ENCODE results near the gene RPS13. TPM values are rescaled to one million over a fixed set of nuclear protein-coding genes. Genes with fewer than 3 reads are reported as not detected.
A peak's percentile ranks its signal among the peaks of the same experiment; 100 is the strongest.
"Not testable (repeated sequence)": the region's sequence is repeated elsewhere in the genome, so short reads cannot be mapped to it uniquely, and the experiment has no call there.

The RPS13 gene
- total RNA-seq, 3 donors from 2014 or later = 1,829 to 3,143 (median 2,184) TPM

- TF ChIP-seq POLR2A (IDR thresholded peaks at IDR 0.05) = no peak
- TF ChIP-seq POLR2AphosphoS5 (IDR thresholded peaks at IDR 0.05) = no peak
- TF ChIP-seq, protein P1, sequence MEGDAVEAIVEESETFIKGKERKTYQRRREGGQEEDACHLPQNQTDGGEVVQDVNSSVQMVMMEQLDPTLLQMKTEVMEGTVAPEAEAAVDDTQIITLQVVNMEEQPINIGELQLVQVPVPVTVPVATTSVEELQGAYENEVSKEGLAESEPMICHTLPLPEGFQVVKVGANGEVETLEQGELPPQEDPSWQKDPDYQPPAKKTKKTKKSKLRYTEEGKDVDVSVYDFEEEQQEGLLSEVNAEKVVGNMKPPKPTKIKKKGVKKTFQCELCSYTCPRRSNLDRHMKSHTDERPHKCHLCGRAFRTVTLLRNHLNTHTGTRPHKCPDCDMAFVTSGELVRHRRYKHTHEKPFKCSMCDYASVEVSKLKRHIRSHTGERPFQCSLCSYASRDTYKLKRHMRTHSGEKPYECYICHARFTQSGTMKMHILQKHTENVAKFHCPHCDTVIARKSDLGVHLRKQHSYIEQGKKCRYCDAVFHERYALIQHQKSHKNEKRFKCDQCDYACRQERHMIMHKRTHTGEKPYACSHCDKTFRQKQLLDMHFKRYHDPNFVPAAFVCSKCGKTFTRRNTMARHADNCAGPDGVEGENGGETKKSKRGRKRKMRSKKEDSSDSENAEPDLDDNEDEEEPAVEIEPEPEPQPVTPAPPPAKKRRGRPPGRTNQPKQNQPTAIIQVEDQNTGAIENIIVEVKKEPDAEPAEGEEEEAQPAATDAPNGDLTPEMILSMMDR (IDR thresholded peaks at IDR 0.05) = no peak
- no peaks in the 10 kb centered on the region for H3K9me3 ChIP-seq
- no peak overlapping the region for H3K27ac ChIP-seq
- no peaks in the 10 kb centered on the region for H3K4me1 ChIP-seq
- H3K36me3 ChIP-seq = no peaks in the 10 kb centered on the region
- no peak overlapping the region for H3K4me3 ChIP-seq
- intact Hi-C loops (cut with DNase I; ENCODE audit: low total_unique reads) = no loop called here
- no peaks in the 10 kb centered on the region for H3K27me3 ChIP-seq
- no peak for DNase-seq (ENCODE audit: low spot score in 2 of 2)
Measured at GRCh38 chr11:17102462-17102861, 25.0 kb upstream of the RPS13 start.

GRCh38 chr11:17098658-17099057 lies 21.2 kb upstream of the RPS13 start:
- H3K9me3 ChIP-seq = no peaks in the 10 kb centered on the region
- H3K4me1 ChIP-seq = no peaks in the 10 kb centered on the region
- TF ChIP-seq POLR2A (IDR thresholded peaks at IDR 0.05) (no peak), POLR2AphosphoS5 (IDR thresholded peaks at IDR 0.05) (no peak)
- TF ChIP-seq, protein P1 (IDR thresholded peaks at IDR 0.05) = no peak
- H3K27ac ChIP-seq = no peak overlapping the region
- H3K36me3 ChIP-seq = no peaks in the 10 kb centered on the region
- DNase-seq (ENCODE audit: low spot score in 2 of 2) = no peak
- H3K4me3 ChIP-seq = no peak overlapping the region
- no peaks in the 10 kb centered on the region for H3K27me3 ChIP-seq
- intact Hi-C loops (cut with DNase I; ENCODE audit: low total_unique reads) = no loop called here

DNA sequence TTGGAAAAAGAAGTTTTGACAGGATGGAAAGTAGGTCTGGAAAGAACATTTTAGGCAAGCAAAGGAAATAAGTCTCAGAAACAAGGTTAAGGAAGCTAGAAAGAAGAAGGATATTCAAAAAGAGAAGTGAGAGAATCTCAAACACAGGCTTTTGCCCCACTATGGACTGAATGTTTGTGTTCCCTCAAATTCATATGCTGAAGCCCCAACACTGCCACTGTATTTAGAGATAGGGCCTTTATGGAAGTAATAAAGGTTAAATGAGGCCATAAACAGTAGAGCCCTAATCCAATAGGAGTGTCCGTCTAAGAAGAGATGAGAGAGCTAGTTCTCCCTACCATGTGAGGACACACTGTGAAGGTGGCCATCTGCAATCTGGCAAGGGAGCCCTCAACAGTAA lies 20.6 kb upstream of the RPS13 start:
- no peak overlapping the region for H3K27ac ChIP-seq
- no peaks in the 10 kb centered on the region for H3K36me3 ChIP-seq
- no peaks in the 10 kb centered on the region for H3K27me3 ChIP-seq
- intact Hi-C loops (cut with DNase I; ENCODE audit: low total_unique reads) = no loop called here
- DNase-seq (ENCODE audit: low spot score in 2 of 2) = no peak
- H3K4me3 ChIP-seq = no peak overlapping the region
- H3K9me3 ChIP-seq = no peaks in the 10 kb centered on the region
- no peaks in the 10 kb centered on the region for H3K4me1 ChIP-seq
- TF ChIP-seq, protein P1 (IDR thresholded peaks at IDR 0.05) = no peak
- TF ChIP-seq POLR2A (IDR thresholded peaks at IDR 0.05) = no peak
- TF ChIP-seq POLR2AphosphoS5 (IDR thresholded peaks at IDR 0.05) = no peak

- H3K36me3 ChIP-seq; H3K27me3 ChIP-seq; DNase-seq (ENCODE audit: low spot score in 2 of 2); H3K27ac ChIP-seq; intact Hi-C loops (cut with DNase I; ENCODE audit: low total_unique reads); H3K4me3 ChIP-seq; H3K9me3 ChIP-seq; H3K4me1 ChIP-seq: not testable (repeated sequence)
Measured at GRCh38 chr11:17085976-17086375, 8.5 kb upstream of the RPS13 start.

DNA sequence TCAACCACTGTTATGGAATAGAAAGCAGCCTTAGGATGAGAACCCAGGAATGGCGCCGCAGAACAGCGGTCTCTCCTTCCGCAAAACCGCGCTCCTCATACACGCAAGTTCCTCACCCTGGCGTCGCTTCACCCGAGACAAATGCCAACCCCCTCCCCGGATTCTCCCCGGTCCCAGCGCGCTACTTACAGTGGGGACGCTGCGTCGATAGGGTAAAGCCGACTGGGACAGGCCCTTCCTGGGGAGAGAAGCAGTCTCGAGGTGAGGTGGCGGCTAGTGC lies 287 bp downstream of the RPS13 start:
- DNase-seq (ENCODE audit: low spot score in 2 of 2) = no peak
- no peak for TF ChIP-seq POLR2A (IDR thresholded peaks at IDR 0.05)
- TF ChIP-seq, protein P1 (IDR thresholded peaks at IDR 0.05) = no peak
- TF ChIP-seq POLR2AphosphoS5 (IDR thresholded peaks at IDR 0.05) = no peak

More for the DNA sequence above, 287 bp downstream of the RPS13 start:
- Histone ChIP-seq H3K4me1 (peaks cover 5 to 9% of the 10 kb centered on the region in 2 donors), H3K4me3 (peak overlapping the region; percentile 88 to 97 (median 95)), H3K9me3 (no peaks in the 10 kb centered on the region), H3K36me3 (no peaks in the 10 kb centered on the region), H3K27ac (peak overlapping the region; percentile 95 to 98), H3K27me3 (no peaks in the 10 kb centered on the region)
- intact Hi-C loops (cut with DNase I; ENCODE audit: low total_unique reads) = no loop called here
